HG02970 (cell line): ENCODE results near the gene OR52I2.

ENCODE experiments used
- ATAC-seq: cut with Tn5 transposase; IDR thresholded peaks from one replicate; pipeline ENCODE4 v1.9.1; 2021; ENCODE audit warnings: mild to moderate bottlenecking, moderate library complexity, moderate number of reproducible peaks; ENCODE audit not compliant: unreplicated experiment, low FRiP score

The OR52I2 gene

DNA sequence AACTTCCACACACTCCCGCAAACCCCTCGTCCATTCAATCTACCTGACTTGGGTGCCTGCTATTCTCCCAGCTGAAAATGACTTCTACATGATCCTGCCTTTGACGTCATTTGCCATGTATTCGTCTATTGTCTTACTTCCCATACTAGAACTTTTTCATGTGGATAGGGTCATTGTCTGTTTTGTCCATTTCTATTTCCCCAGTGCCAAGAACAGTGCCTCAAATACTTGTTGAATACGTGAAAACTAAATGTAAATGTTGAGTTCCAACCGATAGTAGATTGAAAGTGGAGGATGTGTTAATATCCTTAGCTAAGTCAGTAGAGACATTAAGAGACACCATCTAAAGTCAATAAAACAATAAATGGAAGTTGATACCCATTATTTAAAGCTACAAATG is 25.6 kb downstream of the OR52I2 start:
- no peak for ATAC-seq

DNA sequence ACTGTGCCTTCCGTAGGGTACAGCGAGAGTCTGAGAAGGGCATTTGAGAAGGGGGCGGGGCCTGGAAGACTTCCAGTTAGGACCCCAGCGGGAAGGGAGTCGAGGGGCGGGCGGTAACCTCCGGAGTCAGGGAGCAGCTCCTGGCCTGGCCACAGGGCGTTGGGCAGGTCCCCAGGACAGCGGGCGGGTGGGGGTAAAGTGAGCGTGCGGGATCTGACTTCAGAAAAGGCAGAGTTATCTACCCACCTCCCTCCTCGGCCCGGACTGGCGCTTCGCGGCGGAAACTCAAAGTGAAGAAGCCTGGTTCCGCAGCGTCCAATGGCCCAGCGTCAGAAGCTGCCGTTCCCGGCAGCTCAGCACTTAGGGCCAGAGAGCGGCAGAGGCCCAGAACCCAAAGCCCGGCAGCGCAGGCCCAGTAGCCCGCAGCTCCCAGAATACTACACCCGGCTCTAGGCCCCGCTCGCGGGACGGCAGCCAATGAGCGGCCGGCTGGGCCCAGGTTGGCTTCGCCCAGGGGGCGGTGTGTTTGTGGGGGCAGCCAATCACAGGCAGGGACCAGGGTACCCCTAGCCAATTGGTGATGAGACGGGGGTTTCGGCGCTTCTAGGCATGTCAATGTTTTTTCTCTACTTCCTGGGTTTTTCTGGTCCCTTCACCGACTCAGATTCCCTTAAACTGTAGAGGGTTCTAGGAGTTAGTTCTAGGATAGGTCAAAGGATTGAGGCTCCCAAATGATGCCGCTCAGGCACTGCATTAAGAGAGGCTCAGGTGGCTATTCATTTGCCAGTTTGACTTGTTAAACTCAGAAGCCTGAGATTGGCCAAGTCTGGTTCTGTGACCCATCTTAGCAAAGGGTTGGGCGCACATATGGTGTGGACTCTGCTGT is 26.5 kb downstream of the OR52I2 start, which contains the start of gene TRIM68:
Gene TRIM68 (minus strand): TSS at position 451 of the 886 bp plus-strand sequence. CDS start 2,727 bp downstream, outside the sequence.
- ATAC-seq, result peak; percentile 100

DNA sequence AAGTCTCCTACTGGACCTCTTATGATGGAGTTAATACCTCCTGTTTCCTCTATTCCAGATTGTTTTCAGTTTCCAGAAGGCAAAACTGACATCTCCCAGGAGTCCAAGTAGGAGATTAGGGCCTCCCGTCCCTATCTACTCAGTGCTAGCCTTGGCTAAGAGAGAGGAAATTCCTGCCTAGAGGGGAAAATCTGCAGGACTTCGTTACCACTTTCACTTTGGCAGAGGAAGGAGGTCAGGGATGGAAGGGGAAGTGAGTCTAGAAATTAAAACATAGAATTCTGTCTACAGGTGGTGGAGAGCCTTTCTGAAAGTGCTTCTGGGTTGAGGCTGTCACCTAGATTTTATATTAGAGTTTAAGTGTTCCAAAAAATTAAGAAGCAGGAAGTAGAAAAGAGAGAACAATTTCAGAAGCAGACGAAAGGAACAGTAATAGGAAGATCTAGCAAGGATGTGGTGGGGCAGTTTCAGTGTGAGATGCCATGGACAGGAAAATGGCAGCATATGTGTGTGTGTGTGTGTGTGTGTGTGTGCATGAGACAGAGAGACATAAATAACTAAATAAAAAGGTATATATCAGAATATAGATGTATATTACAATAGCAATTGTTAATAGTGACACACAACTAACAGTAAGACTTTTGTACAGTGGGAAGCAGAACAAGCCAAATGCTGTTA is 28.9 kb downstream of the OR52I2 start:
- no peak for ATAC-seq

DNA sequence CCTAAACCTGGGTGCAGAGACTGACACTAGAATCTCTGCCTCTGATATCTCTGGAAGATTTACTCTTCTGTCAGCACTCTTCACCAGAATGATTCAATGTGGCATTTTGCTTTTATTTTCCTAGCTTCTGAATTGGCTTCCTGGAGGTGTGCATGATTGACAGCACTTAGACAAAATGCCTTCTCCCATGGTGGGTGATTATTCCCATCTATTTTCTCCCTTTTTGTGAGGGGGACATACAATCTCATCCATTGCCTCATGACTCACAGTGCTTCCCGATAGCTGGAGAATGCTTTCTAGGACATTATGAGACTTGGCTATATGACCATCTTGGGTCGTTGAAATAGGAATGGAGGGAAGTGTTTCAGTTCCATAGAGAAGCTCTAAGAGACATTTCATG is 30.4 kb downstream of the OR52I2 start:
- no peak for ATAC-seq

DNA sequence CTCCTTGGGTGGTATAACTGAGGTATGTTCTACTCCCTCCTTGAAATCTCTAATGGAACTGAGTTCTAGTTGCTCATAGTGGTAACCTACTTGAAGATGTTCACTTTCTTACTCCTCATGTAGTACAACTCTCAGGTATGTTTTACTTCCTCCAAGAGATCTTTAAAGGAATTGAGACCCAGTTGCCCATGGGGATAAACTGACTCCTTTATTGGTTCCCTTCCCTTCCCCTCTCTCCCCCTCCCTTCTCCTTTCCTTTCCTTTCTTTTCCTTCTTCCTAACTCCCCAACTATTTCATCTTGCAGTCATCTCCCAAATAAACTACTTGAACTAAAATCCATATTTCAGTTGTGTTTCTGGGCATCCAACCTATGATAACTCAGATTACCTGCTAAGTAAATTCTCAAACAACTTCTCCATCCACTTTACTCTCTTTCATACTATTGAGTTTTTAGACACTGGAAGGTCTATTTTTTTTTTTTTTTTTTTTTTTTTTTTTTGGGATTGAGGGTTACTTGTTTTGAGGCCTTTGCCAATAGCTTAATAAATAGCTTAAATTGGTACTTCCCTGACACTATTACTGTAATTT is 34.4 kb downstream of the OR52I2 start:
- ATAC-seq, result no peak

DNA sequence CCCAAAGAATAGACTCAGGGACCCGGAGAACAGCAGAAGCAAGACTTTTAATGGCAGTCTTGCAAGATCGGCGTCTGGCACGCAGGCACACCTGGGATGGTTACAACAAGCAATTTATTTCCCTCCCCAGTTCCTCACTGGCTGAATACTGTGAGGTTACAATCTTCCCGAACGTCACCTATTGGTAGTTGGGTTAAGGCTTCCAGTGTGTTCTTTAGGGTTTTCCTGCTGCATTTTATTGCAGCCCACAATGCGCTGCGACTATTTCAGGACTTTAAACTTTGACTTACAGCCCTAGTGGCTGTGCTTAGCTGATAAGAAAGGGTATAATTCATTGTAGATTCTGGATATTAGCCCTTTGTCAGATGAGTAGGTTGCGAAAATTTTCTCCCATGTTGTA is 38.0 kb downstream of the OR52I2 start:
- no peak for ATAC-seq

DNA sequence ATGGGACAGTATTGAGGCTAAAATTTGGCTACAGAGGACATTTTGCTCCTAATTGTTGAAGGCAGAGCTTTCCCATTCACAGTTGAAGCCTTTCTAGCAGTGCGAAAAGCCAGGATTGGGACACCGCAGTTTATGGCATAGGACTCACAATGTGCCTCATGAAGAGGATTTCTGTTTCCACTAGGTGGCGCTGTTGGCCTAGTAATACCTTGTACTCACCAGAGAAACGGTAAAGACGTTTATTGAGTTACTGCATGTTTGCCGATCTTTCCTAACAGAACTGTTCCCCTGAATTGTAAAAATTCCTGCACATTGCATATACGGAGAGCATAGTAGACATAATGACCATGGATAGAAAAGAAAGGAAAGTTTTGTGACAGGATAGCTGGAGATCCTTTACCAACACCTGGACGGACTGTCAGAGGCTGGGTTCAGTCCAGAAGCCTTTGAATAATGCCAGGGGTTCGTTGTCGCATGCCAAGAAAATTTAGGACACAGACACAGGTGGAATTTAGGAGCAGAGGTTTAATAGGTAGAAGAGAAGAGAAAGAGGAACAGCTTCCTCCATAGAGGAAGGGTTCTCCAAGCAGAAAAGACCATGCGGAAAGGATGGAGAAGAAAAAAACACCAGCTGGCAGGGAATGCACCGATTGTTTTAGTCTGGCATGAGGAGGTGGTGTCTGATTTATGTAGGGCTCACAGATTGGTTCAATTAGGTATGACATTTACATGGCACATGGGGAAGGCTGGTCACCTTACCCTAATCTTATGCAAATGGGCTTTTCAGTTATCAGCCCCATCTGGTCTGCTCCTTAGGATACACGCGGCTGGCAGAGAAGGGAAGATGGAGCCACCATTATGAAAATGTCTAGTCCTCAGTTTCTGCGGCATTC is 44.9 kb downstream of the OR52I2 start:
- no peak for ATAC-seq

DNA sequence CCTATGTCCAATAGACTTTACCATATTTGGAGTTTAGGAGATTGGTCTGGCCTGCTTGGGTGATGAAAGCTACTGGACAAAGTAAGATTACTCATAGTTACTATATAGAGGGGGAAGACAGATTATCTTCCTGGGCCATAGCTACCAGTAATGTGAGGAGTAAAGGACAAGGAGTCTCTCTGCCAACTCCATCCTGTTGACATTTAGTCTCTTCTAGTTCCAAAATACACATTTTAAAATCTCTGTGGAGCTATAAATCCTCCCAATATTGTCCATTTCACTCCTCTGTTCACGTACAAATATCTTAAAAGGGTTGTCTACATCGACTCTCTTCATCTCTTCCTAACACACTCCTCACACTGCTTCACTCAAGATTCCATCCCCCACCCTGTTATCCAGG is 54.6 kb downstream of the OR52I2 start:
- ATAC-seq, result no peak

DNA sequence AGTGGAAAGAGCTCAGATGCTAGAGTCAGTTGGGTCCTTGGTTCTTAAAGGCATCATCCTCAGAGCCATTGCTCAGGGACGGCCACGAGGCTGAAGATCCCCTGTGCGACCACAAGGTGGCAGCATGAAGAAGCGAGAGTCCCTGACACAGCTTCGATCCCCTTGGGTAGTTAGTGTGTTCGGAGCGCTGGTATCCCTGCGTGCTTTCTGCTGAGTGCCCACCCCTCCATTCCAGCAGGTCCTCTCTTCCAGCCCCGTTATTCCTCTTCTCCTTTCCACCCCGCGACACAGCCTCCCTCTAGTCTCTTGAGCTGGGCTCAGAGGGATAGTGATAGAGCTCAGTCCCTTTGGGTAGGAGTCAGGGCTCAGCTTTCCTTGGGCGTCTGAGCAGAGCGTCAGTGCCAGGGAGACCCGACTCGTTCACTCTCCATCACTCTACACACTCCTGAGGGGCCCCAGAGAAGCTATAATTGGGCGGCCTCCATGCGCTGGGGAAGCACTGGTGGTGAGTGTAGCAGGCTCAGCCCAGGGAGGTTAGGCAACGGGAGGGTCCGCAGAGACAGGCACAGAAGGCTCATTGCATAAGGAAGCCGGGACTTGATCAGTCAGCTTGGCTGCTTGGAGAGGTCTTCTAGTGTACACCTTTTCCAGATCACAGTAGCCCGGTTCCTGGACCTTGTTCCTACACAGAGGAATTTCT is 55.6 kb downstream of the OR52I2 start, which contains the start of gene OR51D1:
Gene OR51D1 (plus strand): TSS at position 516 of the 700 bp plus-strand sequence. CDS start 2,314 bp downstream, outside the sequence.
- ATAC-seq, result peak; percentile 88

DNA sequence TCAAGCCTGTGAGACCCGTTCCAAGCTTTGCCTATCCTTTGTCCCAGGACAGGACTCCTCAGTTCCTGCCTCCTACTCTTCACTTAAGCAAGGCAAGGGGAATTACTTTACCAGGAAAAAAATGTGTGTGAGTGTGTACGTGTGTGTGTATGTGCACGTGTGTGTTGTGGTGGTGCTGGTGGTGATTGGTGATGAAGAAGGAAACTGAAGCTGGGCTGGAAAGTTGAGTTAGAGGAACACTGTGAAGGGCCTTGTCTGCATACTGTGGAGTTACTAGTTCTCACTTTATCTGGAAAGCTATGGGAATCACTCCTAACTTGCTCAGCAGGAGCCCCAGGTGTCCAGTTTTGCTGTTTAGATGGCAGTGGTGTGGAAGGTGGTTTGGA is 56.1 kb downstream of the OR52I2 start:
- no peak for ATAC-seq

DNA sequence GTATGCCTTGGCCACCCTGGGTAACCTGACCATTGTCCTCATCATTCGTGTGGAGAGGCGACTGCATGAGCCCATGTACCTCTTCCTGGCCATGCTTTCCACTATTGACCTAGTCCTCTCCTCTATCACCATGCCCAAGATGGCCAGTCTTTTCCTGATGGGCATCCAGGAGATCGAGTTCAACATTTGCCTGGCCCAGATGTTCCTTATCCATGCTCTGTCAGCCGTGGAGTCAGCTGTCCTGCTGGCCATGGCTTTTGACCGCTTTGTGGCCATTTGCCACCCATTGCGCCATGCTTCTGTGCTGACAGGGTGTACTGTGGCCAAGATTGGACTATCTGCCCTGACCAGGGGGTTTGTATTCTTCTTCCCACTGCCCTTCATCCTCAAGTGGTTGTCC is 58.4 kb downstream of the OR52I2 start:
- no peak for ATAC-seq

DNA sequence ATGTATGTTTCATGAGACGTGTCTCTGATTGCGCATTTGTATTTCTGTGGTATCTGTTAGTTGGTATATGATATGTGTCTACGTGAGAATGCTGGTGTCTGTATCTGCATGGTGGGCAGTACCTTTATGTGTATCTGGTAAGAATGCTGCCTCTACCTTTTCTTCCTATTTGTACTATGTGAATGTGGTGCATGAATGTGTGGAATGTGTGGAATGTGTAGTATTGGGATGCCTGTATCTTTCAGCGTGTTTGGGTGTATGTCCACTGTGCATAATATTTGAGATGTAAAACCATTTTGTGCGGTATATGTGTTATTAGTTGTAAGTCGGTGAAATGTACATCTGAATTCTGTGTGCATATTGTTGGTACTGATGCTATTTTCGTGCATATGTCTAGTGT is 60.0 kb downstream of the OR52I2 start:
- ATAC-seq, result no peak

DNA sequence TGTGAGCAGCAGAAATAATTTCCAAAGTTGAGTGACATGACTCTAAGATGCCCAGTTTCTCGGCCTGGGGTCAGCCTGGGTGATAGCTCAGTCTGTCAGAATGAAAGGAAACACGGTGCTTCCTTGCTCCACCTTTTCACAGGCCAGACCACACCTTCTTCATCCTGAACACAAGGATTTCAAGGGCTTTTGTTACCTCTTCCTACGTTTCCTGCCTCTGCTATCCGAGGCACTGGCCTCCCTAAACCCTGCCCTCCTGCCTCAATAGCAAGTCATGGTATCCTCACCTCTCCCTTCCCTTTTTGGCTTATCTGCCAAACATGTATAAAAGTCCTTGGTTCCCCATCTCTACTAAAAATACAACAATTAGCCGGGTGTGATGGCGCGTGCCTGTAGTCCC is 60.5 kb downstream of the OR52I2 start:
- ATAC-seq, result no peak
